ENCODE measurements around the gene TRIM10. TPM values are rescaled to one million over a fixed set of nuclear protein-coding genes. Genes with fewer than 3 reads are reported as not detected.
"Not testable (repeated sequence)": the region's sequence is repeated elsewhere in the genome, so short reads cannot be mapped to it uniquely, and the experiment has no call there.

Gene TRIM10
- total RNA-seq, 4 donors from 2014 or later: 0.17 to 0.50 (median 0.42) TPM; not detected in 1

GRCh38 chr6:30147096-30147495 lies 13.9 kb downstream of the TRIM10 start:
- Histone ChIP-seq H3K27ac (replicated peaks in 1 of 4) (no peak overlapping the region), H3K4me1 (no peaks in the 10 kb centered on the region), H3K4me3 (no peak overlapping the region), H3K36me3 (no peaks in the 10 kb centered on the region), H3K9me3 (no peaks in the 10 kb centered on the region), H3K27me3 (peaks cover 0 to 50% (median 0%) of the 10 kb centered on the region in 4 donors)
- no peak for TF ChIP-seq POLR2A (IDR thresholded peaks at IDR 0.05; ENCODE audit: low read depth)
- no peak for TF ChIP-seq POLR2AphosphoS5 (IDR thresholded peaks at IDR 0.05)
- no peak for TF ChIP-seq CTCF (IDR thresholded peaks at IDR 0.05)
- TF ChIP-seq EP300 (IDR thresholded peaks at IDR 0.05): no peak
- 67% methylated on average over 1 of the region's 3 CpGs for WGBS
- intact Hi-C loops (cut with DNase I): no loop called here
- peak; percentile 77 for DNase-seq (ENCODE audit: extremely low spot score)

- Histone ChIP-seq H3K4me1 (no peaks in the 10 kb centered on the region), H3K36me3 (no peaks in the 10 kb centered on the region), H3K27ac (replicated peaks in 1 of 4) (no peak overlapping the region), H3K4me3 (no peak overlapping the region), H3K9me3 (no peaks in the 10 kb centered on the region), H3K27me3 (peaks cover 0 to 52% (median 0%) of the 10 kb centered on the region in 4 donors)
- 61% methylated on average over 7 of the region's 7 CpGs for WGBS
- peak; percentile 47 for DNase-seq (ENCODE audit: extremely low spot score)
- intact Hi-C loops (cut with DNase I): no loop called here
- TF ChIP-seq POLR2A (IDR thresholded peaks at IDR 0.05; ENCODE audit: low read depth): no peak
- no peak for TF ChIP-seq POLR2AphosphoS5 (IDR thresholded peaks at IDR 0.05)
- no peak for TF ChIP-seq CTCF (IDR thresholded peaks at IDR 0.05)
- TF ChIP-seq EP300 (IDR thresholded peaks at IDR 0.05): no peak
These were observed 15.2 kb downstream of the TRIM10 start for GRCh38 chr6:30145818-30146217.

- H3K36me3 ChIP-seq: no peaks in the 10 kb centered on the region
- peaks cover 0 to 60% (median 0%) of the 10 kb centered on the region in 4 donors for H3K27me3 ChIP-seq
- intact Hi-C loops (cut with DNase I): no loop called here
- no peaks in the 10 kb centered on the region for H3K4me1 ChIP-seq
- no peaks in the 10 kb centered on the region for H3K9me3 ChIP-seq
- H3K27ac ChIP-seq (replicated peaks in 1 of 4): no peak overlapping the region
- no peak for DNase-seq (ENCODE audit: extremely low spot score)
- 67% methylated on average over 6 of the region's 6 CpGs for WGBS
- no peak overlapping the region for H3K4me3 ChIP-seq
- TF ChIP-seq POLR2AphosphoS5 (IDR thresholded peaks at IDR 0.05) (no peak), POLR2A (IDR thresholded peaks at IDR 0.05; ENCODE audit: low read depth) (no peak), EP300 (IDR thresholded peaks at IDR 0.05) (no peak), CTCF (IDR thresholded peaks at IDR 0.05) (no peak)
These were observed 16.2 kb downstream of the TRIM10 start for GRCh38 chr6:30144811-30145210.

GRCh38 chr6:30143780-30144179 lies 17.2 kb downstream of the TRIM10 start:
- Histone ChIP-seq H3K27me3 (peaks cover 0 to 59% (median 0%) of the 10 kb centered on the region in 4 donors), H3K4me1 (no peaks in the 10 kb centered on the region), H3K4me3 (no peak overlapping the region), H3K36me3 (no peaks in the 10 kb centered on the region), H3K27ac (replicated peaks in 1 of 4) (no peak overlapping the region), H3K9me3 (no peaks in the 10 kb centered on the region)
- DNase-seq (ENCODE audit: extremely low spot score): no peak
- WGBS: 73% methylated on average over 2 of the region's 2 CpGs
- no peak for TF ChIP-seq CTCF (IDR thresholded peaks at IDR 0.05)
- no peak for TF ChIP-seq EP300 (IDR thresholded peaks at IDR 0.05)
- intact Hi-C loops (cut with DNase I): no loop called here

- intact Hi-C loops (cut with DNase I): no loop called here
- no peak for DNase-seq (ENCODE audit: extremely low spot score)
- H3K4me3 ChIP-seq: no peak overlapping the region
- TF ChIP-seq POLR2A (IDR thresholded peaks at IDR 0.05; ENCODE audit: low read depth): no peak
- TF ChIP-seq POLR2AphosphoS5 (IDR thresholded peaks at IDR 0.05): no peak
- H3K36me3 ChIP-seq: no peaks in the 10 kb centered on the region
- H3K27ac ChIP-seq (replicated peaks in 1 of 4): no peak overlapping the region
- H3K27me3 ChIP-seq: peaks cover 0 to 48% (median 0%) of the 10 kb centered on the region in 4 donors
- H3K4me1 ChIP-seq: no peaks in the 10 kb centered on the region
- H3K9me3 ChIP-seq: no peaks in the 10 kb centered on the region
- 52% methylated on average over 3 of the region's 3 CpGs for WGBS
These were observed 18.3 kb downstream of the TRIM10 start for GRCh38 chr6:30142665-30143064.

- H3K27ac ChIP-seq (replicated peaks in 1 of 4); H3K4me3 ChIP-seq; H3K4me1 ChIP-seq; H3K9me3 ChIP-seq; H3K36me3 ChIP-seq; intact Hi-C loops (cut with DNase I); DNase-seq (ENCODE audit: extremely low spot score): not testable (repeated sequence)
- WGBS: 86% methylated on average over 8 of the region's 8 CpGs
- peaks cover 0 to 43% (median 0%) of the 10 kb centered on the region in 4 donors for H3K27me3 ChIP-seq
These were observed 20.8 kb downstream of the TRIM10 start for GRCh38 chr6:30140240-30140639.
